GM23338 (cell line): ENCODE results near the gene REX1BD. TPM values are rescaled to one million over a fixed set of nuclear protein-coding genes. Genes with fewer than 3 reads are reported as not detected.

Experiments used
- ATAC-seq: fragments of 200-7000 bp; cut with Tn5 transposase; 3 replicates; pipeline ENCODE4 v1.9.1; 2020
- DNase-seq: peaks from one replicate; pipeline ENCODE4 v3.0.0-alpha.2; 2015; ENCODE audit warnings: low spot score
- H2AFZ ChIP-seq: fragments of 200-600 bp; sonication (generic); 2 replicates; pipeline ENCODE4 v1.8.0; 2016; ENCODE audit warnings: antibody characterized with exemption, mild to moderate bottlenecking, moderate library complexity
- H3F3A ChIP-seq: fragments of 200-600 bp; sonication (generic); replicated peaks from 2 replicates; pipeline ENCODE4 v1.8.0; 2017; ENCODE audit warnings: antibody characterized with exemption, mixed run types, low read depth
- H3K27ac ChIP-seq: fragments of 200-600 bp; sonication (generic); 2 replicates; pipeline ENCODE4 v1.6.1; 2016; ENCODE audit warnings: low read depth
- H3K27me3 ChIP-seq: fragments of 200-600 bp; sonication (generic); 2 replicates; pipeline ENCODE4 v1.8.0; 2016; ENCODE audit warnings: mild to moderate bottlenecking, mixed run types, moderate library complexity; ENCODE audit not compliant: insufficient read depth
- H3K36me3 ChIP-seq: fragments of 200-600 bp; sonication (generic); 2 replicates; pipeline ENCODE4 v1.8.0; 2016; ENCODE audit warnings: mild to moderate bottlenecking; ENCODE audit not compliant: insufficient read depth
- H3K4me1 ChIP-seq: fragments of 200-600 bp; sonication (generic); 2 replicates; pipeline ENCODE4 v1.8.0; 2016; ENCODE audit warnings: mild to moderate bottlenecking, moderate library complexity; ENCODE audit not compliant: insufficient read depth
- H3K4me2 ChIP-seq: fragments of 200-600 bp; sonication (generic); 2 replicates; pipeline ENCODE4 v1.7.1; 2017; ENCODE audit warnings: mixed run types
- H3K4me3 ChIP-seq: fragments of 200-600 bp; sonication (generic); 2 replicates; pipeline ENCODE4 v1.6.1; 2016; ENCODE audit warnings: mixed run types
- H3K79me2 ChIP-seq: fragments of 200-600 bp; sonication (generic); replicated peaks from 2 replicates; pipeline ENCODE4 v1.8.0; 2017; ENCODE audit warnings: mild to moderate bottlenecking; ENCODE audit not compliant: insufficient read depth
- H3K9me2 ChIP-seq: fragments of 200-600 bp; sonication (generic); 2 replicates; pipeline ENCODE4 v1.8.0; 2017; ENCODE audit not compliant: insufficient read depth
- H4K20me1 ChIP-seq: fragments of 200-600 bp; sonication (generic); replicated peaks from 2 replicates; pipeline ENCODE4 v1.8.0; 2017; ENCODE audit warnings: mild to moderate bottlenecking; ENCODE audit not compliant: insufficient read depth
- H3K27ac Mint-ChIP-seq: 2 replicates; pipeline ENCODE4 v1.8.0; 2020; ENCODE audit warnings: inconsistent platforms, mild to moderate bottlenecking, moderate library complexity, mixed read lengths
- H3K27me3 Mint-ChIP-seq: 3 replicates; pipeline ENCODE4 v1.8.0; 2022; ENCODE audit warnings: low read depth, mild to moderate bottlenecking, moderate library complexity, mixed read lengths, inconsistent platforms; ENCODE audit not compliant: insufficient read depth, poor library complexity
- H3K36me3 Mint-ChIP-seq: 3 replicates; pipeline ENCODE4 v1.8.0; 2021; ENCODE audit warnings: low read depth, mild to moderate bottlenecking, inconsistent platforms, moderate library complexity, mixed read lengths
- H3K4me1 Mint-ChIP-seq: 3 replicates; pipeline ENCODE4 v1.8.0; 2020; ENCODE audit warnings: mild to moderate bottlenecking, inconsistent platforms, mixed read lengths
- H3K4me3 Mint-ChIP-seq: 3 replicates; pipeline ENCODE4 v1.8.0; 2021; ENCODE audit warnings: moderate library complexity, mild to moderate bottlenecking, inconsistent platforms, mixed read lengths
- H3K9me3 Mint-ChIP-seq: 3 replicates; pipeline ENCODE4 v1.8.0; 2020; ENCODE audit warnings: moderate library complexity, mild to moderate bottlenecking, inconsistent platforms, mixed read lengths
- EZH2 ChIP-seq: fragments of 200-600 bp; sonication (generic); IDR thresholded peaks from one replicate; pipeline ENCODE4 v1.8.0; 2017; ENCODE audit warnings: antibody characterized with exemption, mild to moderate bottlenecking, low read depth; ENCODE audit not compliant: unreplicated experiment
- EZH2phosphoT487 ChIP-seq: fragments of 200-600 bp; sonication (generic); IDR thresholded peaks from one replicate; pipeline ENCODE4 v1.8.1; 2018; ENCODE audit warnings: antibody characterized with exemption; ENCODE audit not compliant: unreplicated experiment
- JUNB ChIP-seq: IDR thresholded peaks from one replicate; pipeline ENCODE4 v1.6.1; 2016; ENCODE audit warnings: antibody characterized with exemption; ENCODE audit not compliant: unreplicated experiment
- NANOG ChIP-seq: IDR thresholded peaks from 2 replicates; pipeline ENCODE4 v1.6.1; 2016; ENCODE audit warnings: antibody characterized with exemption, borderline replicate concordance
- polyA plus RNA-seq: library from polyadenylated mRNA; unstranded; fragments of >200 nt; fragmentation: Nextera tagmentation; extraction: Ambion mirVana; gene quantifications from 2 replicates; pipeline ENCODE4 v1.2.1, GENCODE V29; 2016
- total RNA-seq: library from RNA; depleted of rRNA; stranded (reverse); fragments of >200 nt; shearing (Covaris generic); gene quantifications from 2 replicates; pipeline ENCODE4 v1.2.3, GENCODE V29; 2014
- TF ChIP-seq, protein P1 (sequence below): IDR thresholded peaks from one replicate; pipeline ENCODE4 v1.6.1; 2018; ENCODE audit warnings: antibody characterized with exemption; ENCODE audit not compliant: unreplicated experiment
- TF ChIP-seq, protein P2 (sequence below): fragments of 250-450 bp; sonication (Bioruptor Pico); IDR thresholded peaks from 2 replicates; pipeline ENCODE4 v1.5.0; 2020; ENCODE audit warnings: mild to moderate bottlenecking, moderate library complexity
- TF ChIP-seq, protein P3 (sequence below), 2 experiments: fragments of 200-600 bp in 1 of 2; sonication (generic) in 1 of 2; conservative IDR thresholded peaks; 2 replicates each; pipeline versions ENCODE4 v1.5.1 to v1.6.1; 2016 to 2017; ENCODE audit warnings: antibody characterized with exemption in 2 of 2, low read depth in 2 of 2, mild to moderate bottlenecking in 2 of 2, moderate library complexity in 1 of 2

The REX1BD gene
- total and polyA plus RNA-seq, 2 experiments from 2014 or later: 124 to 138 TPM

DNA sequence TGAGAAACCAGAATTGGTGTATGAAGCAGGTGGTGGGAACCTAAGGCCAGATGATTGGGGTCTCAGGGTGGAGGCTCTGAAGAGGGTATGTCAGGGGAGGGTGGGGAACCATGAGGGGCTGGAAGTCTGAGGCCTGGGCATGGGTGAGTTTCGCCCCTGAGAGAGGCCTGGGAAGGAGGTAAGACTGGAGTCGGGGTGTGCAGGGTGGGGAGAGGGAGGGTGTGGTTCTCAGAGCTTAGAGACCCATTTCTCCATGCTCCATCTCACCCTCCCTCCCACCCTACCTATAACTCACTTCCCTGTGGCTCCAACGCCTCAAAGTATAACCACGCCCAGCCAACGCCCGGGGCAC lies 47.2 kb downstream of the REX1BD start:
- no peak for DNase-seq
- no peak overlapping the region for H3K27ac ChIP-seq
- H3K27ac Mint-ChIP-seq: no peak overlapping the region
- peak overlapping the region; percentile 88 for H3K4me3 Mint-ChIP-seq
- peak overlapping the region; percentile 68; the same call in 1 of the 2 replicates for H3K4me2 ChIP-seq
- H3F3A ChIP-seq: no peaks in the 10 kb centered on the region
- H4K20me1 ChIP-seq: peaks cover 3% of the 10 kb centered on the region; the same call in 1 of the 2 replicates
- no peaks in the 10 kb centered on the region for H3K36me3 ChIP-seq
- peaks cover 7% of the 10 kb centered on the region for H3K27me3 Mint-ChIP-seq
- no peaks in the 10 kb centered on the region for H3K9me3 Mint-ChIP-seq
- no peak for ATAC-seq
- H2AFZ ChIP-seq: 0 out of 2 replicates have a peak overlapping the region, but pooled peaks have one; percentile 5
- peaks cover 17% of the 10 kb centered on the region for H3K4me1 ChIP-seq
- H3K4me1 Mint-ChIP-seq: peaks cover 11% of the 10 kb centered on the region
- H3K4me3 ChIP-seq: no peak overlapping the region
- TF ChIP-seq, protein P1, sequence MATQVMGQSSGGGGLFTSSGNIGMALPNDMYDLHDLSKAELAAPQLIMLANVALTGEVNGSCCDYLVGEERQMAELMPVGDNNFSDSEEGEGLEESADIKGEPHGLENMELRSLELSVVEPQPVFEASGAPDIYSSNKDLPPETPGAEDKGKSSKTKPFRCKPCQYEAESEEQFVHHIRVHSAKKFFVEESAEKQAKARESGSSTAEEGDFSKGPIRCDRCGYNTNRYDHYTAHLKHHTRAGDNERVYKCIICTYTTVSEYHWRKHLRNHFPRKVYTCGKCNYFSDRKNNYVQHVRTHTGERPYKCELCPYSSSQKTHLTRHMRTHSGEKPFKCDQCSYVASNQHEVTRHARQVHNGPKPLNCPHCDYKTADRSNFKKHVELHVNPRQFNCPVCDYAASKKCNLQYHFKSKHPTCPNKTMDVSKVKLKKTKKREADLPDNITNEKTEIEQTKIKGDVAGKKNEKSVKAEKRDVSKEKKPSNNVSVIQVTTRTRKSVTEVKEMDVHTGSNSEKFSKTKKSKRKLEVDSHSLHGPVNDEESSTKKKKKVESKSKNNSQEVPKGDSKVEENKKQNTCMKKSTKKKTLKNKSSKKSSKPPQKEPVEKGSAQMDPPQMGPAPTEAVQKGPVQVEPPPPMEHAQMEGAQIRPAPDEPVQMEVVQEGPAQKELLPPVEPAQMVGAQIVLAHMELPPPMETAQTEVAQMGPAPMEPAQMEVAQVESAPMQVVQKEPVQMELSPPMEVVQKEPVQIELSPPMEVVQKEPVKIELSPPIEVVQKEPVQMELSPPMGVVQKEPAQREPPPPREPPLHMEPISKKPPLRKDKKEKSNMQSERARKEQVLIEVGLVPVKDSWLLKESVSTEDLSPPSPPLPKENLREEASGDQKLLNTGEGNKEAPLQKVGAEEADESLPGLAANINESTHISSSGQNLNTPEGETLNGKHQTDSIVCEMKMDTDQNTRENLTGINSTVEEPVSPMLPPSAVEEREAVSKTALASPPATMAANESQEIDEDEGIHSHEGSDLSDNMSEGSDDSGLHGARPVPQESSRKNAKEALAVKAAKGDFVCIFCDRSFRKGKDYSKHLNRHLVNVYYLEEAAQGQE: no peak
- TF ChIP-seq NANOG (no peak), JUNB (no peak), EZH2 (no peak), EZH2phosphoT487 (no peak)
- TF ChIP-seq, protein P2, sequence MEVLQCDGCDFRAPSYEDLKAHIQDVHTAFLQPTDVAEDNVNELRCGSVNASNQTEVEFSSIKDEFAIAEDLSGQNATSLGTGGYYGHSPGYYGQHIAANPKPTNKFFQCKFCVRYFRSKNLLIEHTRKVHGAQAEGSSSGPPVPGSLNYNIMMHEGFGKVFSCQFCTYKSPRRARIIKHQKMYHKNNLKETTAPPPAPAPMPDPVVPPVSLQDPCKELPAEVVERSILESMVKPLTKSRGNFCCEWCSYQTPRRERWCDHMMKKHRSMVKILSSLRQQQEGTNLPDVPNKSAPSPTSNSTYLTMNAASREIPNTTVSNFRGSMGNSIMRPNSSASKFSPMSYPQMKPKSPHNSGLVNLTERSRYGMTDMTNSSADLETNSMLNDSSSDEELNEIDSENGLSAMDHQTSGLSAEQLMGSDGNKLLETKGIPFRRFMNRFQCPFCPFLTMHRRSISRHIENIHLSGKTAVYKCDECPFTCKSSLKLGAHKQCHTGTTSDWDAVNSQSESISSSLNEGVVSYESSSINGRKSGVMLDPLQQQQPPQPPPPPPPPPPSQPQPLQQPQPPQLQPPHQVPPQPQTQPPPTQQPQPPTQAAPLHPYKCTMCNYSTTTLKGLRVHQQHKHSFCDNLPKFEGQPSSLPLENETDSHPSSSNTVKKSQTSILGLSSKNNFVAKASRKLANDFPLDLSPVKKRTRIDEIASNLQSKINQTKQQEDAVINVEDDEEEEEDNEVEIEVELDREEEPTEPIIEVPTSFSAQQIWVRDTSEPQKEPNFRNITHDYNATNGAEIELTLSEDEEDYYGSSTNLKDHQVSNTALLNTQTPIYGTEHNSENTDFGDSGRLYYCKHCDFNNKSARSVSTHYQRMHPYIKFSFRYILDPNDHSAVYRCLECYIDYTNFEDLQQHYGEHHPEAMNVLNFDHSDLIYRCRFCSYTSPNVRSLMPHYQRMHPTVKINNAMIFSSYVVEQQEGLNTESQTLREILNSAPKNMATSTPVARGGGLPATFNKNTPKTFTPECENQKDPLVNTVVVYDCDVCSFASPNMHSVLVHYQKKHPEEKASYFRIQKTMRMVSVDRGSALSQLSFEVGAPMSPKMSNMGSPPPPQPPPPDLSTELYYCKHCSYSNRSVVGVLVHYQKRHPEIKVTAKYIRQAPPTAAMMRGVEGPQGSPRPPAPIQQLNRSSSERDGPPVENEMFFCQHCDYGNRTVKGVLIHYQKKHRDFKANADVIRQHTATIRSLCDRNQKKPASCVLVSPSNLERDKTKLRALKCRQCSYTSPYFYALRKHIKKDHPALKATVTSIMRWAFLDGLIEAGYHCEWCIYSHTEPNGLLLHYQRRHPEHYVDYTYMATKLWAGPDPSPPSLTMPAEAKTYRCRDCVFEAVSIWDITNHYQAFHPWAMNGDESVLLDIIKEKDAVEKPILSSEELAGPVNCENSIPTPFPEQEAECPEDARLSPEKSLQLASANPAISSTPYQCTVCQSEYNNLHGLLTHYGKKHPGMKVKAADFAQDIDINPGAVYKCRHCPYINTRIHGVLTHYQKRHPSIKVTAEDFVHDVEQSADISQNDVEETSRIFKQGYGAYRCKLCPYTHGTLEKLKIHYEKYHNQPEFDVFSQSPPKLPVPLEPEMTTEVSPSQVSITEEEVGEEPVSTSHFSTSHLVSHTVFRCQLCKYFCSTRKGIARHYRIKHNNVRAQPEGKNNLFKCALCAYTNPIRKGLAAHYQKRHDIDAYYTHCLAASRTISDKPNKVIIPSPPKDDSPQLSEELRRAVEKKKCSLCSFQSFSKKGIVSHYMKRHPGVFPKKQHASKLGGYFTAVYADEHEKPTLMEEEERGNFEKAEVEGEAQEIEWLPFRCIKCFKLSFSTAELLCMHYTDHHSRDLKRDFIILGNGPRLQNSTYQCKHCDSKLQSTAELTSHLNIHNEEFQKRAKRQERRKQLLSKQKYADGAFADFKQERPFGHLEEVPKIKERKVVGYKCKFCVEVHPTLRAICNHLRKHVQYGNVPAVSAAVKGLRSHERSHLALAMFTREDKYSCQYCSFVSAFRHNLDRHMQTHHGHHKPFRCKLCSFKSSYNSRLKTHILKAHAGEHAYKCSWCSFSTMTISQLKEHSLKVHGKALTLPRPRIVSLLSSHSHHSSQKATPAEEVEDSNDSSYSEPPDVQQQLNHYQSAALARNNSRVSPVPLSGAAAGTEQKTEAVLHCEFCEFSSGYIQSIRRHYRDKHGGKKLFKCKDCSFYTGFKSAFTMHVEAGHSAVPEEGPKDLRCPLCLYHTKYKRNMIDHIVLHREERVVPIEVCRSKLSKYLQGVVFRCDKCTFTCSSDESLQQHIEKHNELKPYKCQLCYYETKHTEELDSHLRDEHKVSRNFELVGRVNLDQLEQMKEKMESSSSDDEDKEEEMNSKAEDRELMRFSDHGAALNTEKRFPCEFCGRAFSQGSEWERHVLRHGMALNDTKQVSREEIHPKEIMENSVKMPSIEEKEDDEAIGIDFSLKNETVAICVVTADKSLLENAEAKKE (CRISPR knock-in tag): no peak
- TF ChIP-seq, protein P3, sequence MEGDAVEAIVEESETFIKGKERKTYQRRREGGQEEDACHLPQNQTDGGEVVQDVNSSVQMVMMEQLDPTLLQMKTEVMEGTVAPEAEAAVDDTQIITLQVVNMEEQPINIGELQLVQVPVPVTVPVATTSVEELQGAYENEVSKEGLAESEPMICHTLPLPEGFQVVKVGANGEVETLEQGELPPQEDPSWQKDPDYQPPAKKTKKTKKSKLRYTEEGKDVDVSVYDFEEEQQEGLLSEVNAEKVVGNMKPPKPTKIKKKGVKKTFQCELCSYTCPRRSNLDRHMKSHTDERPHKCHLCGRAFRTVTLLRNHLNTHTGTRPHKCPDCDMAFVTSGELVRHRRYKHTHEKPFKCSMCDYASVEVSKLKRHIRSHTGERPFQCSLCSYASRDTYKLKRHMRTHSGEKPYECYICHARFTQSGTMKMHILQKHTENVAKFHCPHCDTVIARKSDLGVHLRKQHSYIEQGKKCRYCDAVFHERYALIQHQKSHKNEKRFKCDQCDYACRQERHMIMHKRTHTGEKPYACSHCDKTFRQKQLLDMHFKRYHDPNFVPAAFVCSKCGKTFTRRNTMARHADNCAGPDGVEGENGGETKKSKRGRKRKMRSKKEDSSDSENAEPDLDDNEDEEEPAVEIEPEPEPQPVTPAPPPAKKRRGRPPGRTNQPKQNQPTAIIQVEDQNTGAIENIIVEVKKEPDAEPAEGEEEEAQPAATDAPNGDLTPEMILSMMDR (conservative IDR thresholded peaks at IDR 0.05; ENCODE audit: low read depth in 2 of 2): no peak
- H3K79me2 ChIP-seq: peaks cover 17% of the 10 kb centered on the region
- H3K27me3 ChIP-seq: peaks cover 14% of the 10 kb centered on the region
- no peaks in the 10 kb centered on the region for H3K36me3 Mint-ChIP-seq
- H3K9me2 ChIP-seq: no peaks in the 10 kb centered on the region
